ENCODE data around the gene UBALD2. TPM values are rescaled to one million over a fixed set of nuclear protein-coding genes. Genes with fewer than 3 reads are reported as not detected.

Gene UBALD2
- total RNA-seq, 6 donors from 2014 or later = 8.4 to 74.9 (median 26.8) TPM

DNA sequence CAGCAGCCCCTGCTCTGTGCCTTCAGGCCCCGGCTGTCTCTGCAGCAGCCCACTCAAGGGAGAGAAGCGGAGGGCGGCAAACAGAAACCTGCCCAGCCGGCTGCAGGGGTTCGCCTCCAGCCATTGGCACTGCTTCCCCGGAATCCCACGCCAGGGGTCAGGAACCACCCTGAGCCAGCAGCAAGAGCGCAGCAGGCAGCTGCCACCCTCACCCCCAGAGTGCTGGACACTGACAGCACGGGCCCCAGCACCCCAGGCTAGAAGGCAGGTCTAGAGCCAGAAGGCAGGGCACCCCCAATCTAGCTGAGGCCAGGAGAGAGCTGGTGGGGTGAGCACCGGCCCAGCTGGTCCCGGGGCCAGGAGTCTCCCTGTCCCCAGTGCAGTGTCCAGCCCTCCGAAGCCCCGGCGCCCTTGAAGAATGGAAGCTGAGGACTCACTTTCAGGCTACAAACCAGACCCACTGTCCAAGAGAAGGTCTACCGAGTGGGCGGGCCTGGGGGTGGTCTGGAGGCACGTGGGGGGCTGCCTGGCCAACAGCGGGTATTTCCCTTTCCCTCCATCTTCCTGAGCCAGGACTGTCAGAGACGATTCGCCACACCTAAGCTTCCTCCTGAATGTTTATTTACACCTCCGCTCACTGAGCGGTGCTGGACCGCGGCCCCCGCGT is 8.4 kb downstream of the UBALD2 start:
- no peak for ATAC-seq (ENCODE audit: low FRiP score in 2 of 2)
- Histone ChIP-seq H3K27ac (peak overlapping the region in 3 of 4 donors; percentile 10 to 84 (median 51)), H3K4me3 (no peak overlapping the region), H3K9me3 (no peaks in the 10 kb centered on the region), H3K27me3 (no peaks in the 10 kb centered on the region), H3K4me1 (peaks cover 55 to 67% (median 58%) of the 10 kb centered on the region in 4 donors), H3K36me3 (peaks cover 2 to 25% (median 21%) of the 10 kb centered on the region in 4 donors)
- WGBS, 2 donors = 43 to 68% methylated on average over 12 to 15 of the region's 26 CpGs
- TF ChIP-seq POLR2AphosphoS5 (IDR thresholded peaks at IDR 0.05) (no peak), POLR2A (IDR thresholded peaks at IDR 0.05) (peak in 1 of 4 donors; percentile 17)
- DNase-seq = peak in 1 of 2 donors; percentile 70

DNA sequence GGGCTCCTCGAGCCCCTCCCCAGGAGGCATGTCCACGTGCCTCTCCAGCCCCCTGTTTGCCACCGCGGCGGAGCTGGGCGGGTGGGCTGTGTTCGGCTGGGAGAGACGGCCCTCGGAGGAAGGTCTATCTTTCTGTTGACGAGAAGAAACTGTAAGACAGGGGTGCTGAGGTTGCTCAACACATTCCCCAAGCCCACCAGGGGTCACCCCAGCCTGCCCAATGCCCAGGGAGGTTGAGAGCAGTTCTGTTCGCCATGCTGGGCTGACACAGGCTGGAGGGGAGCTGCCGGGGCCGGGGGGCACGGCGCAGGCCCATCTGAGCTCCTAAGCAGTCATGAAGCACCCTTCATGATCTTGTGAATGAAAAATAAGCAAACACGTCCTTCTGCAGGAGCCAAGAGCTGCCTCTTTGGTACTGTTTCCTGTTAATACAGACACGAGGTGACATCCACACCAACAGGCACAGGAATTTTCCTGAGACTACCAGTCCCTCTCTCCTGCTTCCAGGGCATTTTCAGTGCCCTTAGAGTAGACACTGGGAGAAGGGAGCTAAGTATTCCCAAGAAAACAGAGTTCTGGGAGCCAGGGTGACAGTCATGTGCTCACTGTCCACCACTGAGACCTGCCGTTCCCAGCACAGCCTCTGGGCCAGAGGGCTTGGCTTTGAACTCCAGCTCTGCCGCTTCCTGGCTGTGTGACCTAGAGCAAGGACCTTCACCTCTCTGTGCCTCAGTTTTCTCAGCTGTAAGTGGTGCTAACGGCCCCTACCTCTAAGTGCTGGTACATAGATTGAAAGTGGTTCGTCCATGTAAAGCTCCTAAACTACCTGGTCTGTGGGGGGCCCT is 9.2 kb downstream of the UBALD2 start:
- H3K27me3 ChIP-seq = no peaks in the 10 kb centered on the region
- DNase-seq (peak in 1 of 2 donors; percentile 82), ATAC-seq (ENCODE audit: low FRiP score in 2 of 2) (no peak)
- H3K36me3 ChIP-seq = peaks cover 0 to 20% (median 18%) of the 10 kb centered on the region in 4 donors
- no peaks in the 10 kb centered on the region for H3K9me3 ChIP-seq
- peaks cover 49 to 65% (median 54%) of the 10 kb centered on the region in 4 donors for H3K4me1 ChIP-seq
- WGBS, 2 donors = 39 to 47% methylated on average over 8 to 21 of the region's 21 CpGs
- no peak overlapping the region for H3K4me3 ChIP-seq
- H3K27ac ChIP-seq = peak overlapping the region; percentile 10 to 84 (median 48)
- TF ChIP-seq, protein P1, sequence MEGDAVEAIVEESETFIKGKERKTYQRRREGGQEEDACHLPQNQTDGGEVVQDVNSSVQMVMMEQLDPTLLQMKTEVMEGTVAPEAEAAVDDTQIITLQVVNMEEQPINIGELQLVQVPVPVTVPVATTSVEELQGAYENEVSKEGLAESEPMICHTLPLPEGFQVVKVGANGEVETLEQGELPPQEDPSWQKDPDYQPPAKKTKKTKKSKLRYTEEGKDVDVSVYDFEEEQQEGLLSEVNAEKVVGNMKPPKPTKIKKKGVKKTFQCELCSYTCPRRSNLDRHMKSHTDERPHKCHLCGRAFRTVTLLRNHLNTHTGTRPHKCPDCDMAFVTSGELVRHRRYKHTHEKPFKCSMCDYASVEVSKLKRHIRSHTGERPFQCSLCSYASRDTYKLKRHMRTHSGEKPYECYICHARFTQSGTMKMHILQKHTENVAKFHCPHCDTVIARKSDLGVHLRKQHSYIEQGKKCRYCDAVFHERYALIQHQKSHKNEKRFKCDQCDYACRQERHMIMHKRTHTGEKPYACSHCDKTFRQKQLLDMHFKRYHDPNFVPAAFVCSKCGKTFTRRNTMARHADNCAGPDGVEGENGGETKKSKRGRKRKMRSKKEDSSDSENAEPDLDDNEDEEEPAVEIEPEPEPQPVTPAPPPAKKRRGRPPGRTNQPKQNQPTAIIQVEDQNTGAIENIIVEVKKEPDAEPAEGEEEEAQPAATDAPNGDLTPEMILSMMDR (IDR thresholded peaks at IDR 0.05) = no peak
- TF ChIP-seq POLR2AphosphoS5 (IDR thresholded peaks at IDR 0.05) = no peak
- TF ChIP-seq EP300 (IDR thresholded peaks at IDR 0.05) = no peak
- no peak for TF ChIP-seq POLR2A (IDR thresholded peaks at IDR 0.05)

DNA sequence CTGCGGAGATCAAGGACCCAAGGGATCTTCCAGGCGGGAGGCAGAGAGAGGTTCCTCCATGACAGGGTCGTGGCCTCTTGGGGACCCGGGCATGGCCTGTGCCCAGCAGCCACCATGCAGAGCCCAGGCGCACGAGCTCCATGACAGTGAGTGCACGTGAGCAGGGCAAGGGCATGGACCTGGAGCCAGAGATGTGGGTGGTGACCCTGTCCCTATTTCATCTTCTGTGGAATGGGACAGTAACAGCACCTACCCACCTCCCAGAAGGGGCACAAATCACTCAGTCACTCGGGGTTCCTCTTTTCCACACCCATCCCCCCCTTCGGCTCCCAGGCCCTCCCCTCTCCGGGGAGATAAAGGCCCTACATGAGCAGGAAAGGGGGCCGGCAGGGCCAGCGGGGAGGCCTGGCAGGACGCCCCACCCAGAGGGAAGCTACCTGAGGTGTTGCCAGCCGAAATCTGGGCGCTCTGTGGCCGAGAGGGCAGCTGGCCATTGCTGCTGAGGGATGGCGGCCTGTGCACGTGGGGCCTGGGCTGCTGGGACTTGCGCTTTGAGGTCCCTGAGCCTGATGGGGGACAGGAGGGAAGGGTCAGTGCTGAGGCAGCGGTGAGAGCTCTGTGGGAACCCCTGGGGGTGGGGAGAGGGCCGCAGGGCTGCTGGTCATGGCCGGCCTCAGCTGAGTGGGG is 10.4 kb downstream of the UBALD2 start:
- ATAC-seq (ENCODE audit: low FRiP score in 2 of 2) (no peak), DNase-seq (peak in 1 of 2 donors; percentile 82)
- Histone ChIP-seq H3K27ac (no peak overlapping the region), H3K4me1 (peaks cover 43 to 55% (median 46%) of the 10 kb centered on the region in 4 donors), H3K9me3 (no peaks in the 10 kb centered on the region), H3K4me3 (no peak overlapping the region), H3K36me3 (peaks cover 0 to 8% (median 7%) of the 10 kb centered on the region in 4 donors), H3K27me3 (no peaks in the 10 kb centered on the region)
- WGBS, 2 donors = 84 to 92% methylated on average over 7 to 20 of the region's 22 CpGs
- TF ChIP-seq POLR2A (IDR thresholded peaks at IDR 0.05) (no peak), EP300 (IDR thresholded peaks at IDR 0.05) (no peak), POLR2AphosphoS5 (IDR thresholded peaks at IDR 0.05) (no peak)
- TF ChIP-seq, protein P1 (IDR thresholded peaks at IDR 0.05) = no peak

DNA sequence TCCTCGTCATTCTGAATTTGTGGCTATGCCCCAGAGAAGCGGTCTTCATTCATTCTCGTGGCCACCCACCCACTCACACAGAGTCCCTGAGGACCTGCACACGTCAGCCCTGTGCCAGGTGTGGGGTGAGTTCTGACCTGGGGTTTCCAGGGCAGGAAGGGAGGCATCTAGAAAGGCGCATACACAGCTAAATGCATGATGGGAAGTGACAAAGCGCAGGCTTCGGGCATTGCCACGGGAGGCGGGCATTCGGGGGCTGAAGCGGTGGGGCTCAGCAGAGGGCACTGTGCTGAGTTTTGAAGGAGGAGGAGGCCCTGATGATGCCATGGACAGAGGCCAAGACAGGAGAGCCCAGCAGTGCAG is 10.9 kb downstream of the UBALD2 start:
- ATAC-seq (ENCODE audit: low FRiP score in 2 of 2) (no peak), DNase-seq (no peak)
- H3K27me3 ChIP-seq = no peaks in the 10 kb centered on the region
- no peak for TF ChIP-seq POLR2A (IDR thresholded peaks at IDR 0.05)
- WGBS, 2 donors = 80 to 86% methylated on average over 9 to 11 of the region's 11 CpGs
- no peaks in the 10 kb centered on the region for H3K9me3 ChIP-seq
- no peak overlapping the region for H3K27ac ChIP-seq
- H3K36me3 ChIP-seq = peaks cover 0 to 3% (median 1%) of the 10 kb centered on the region in 4 donors
- H3K4me1 ChIP-seq = peaks cover 38 to 50% (median 41%) of the 10 kb centered on the region in 4 donors
- no peak overlapping the region for H3K4me3 ChIP-seq

DNA sequence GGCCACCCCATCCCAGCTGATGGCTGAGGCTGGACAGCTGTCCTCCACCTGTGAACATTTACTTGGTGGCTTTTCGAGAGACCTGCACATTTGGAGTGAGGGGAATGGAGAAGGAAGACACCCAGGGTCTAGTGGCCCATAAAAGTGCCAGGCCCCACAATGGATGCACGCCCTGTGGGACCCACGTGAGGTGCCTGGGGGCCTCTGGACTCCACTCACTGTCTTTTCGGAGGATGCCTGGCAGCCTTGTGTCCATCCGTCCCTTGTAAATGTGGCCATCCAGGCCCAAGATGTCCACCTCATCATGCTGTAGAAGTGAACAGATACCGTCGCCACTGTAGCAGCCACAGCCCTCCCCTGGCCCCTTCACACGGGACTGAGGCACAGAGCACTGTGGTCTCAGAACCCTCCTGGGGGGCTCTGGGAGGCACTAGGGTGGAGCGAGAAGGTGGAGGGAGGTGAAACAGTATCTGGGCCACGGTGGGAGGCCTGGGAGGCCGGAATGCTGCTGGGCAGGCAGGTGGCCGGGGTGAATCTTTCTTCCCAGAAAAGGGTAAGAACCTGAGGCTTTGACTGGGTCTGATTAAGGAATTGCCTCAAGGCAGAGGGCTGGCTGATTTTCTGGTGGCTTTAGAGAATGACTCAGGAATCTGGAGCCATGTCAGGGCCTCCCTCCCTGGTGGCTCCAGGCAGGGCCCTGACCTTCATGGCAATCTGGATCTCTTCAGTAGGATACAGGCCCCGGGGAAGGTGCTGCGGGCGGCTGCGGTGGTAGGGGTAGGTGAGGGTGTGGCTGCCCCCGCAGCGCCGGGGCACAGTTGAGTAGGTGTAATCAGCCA is 11.5 kb downstream of the UBALD2 start:
- H3K27ac ChIP-seq = no peak overlapping the region
- DNase-seq = peak in 1 of 2 donors; percentile 68
- WGBS, 2 donors = 94 to 96% methylated on average over 12 to 19 of the region's 19 CpGs
- H3K27me3 ChIP-seq = no peaks in the 10 kb centered on the region
- no peak for TF ChIP-seq EP300 (IDR thresholded peaks at IDR 0.05)
- no peak for TF ChIP-seq POLR2A (IDR thresholded peaks at IDR 0.05)
- no peak for TF ChIP-seq POLR2AphosphoS5 (IDR thresholded peaks at IDR 0.05)
- TF ChIP-seq, protein P1 (IDR thresholded peaks at IDR 0.05) = no peak
- no peaks in the 10 kb centered on the region for H3K9me3 ChIP-seq
- no peaks in the 10 kb centered on the region for H3K36me3 ChIP-seq
- H3K4me3 ChIP-seq = no peak overlapping the region
- ATAC-seq (ENCODE audit: low FRiP score in 2 of 2) = no peak
- peaks cover 32 to 43% (median 35%) of the 10 kb centered on the region in 4 donors for H3K4me1 ChIP-seq
